Liver (tissue), 9 donors: ENCODE measurements around the gene MEP1B. TPM values are rescaled to one million over a fixed set of nuclear protein-coding genes. Genes with fewer than 3 reads are reported as not detected.

ENCODE experiments used
- DNase-seq: peaks from one replicate; pipeline ENCODE4 v3.0.0-alpha.2; 2017; ENCODE audit warnings: low spot score
- H3K27ac ChIP-seq, 2 donors: one replicate each; pipeline ENCODE4 v1.7.0; 2013; ENCODE audit warnings: inconsistent platforms in 2 of 2, low read length in 2 of 2, control low read depth in 1 of 2, low read depth in 1 of 2, mild to moderate bottlenecking in 1 of 2
- H3K27me3 ChIP-seq, 4 donors: one replicate each; pipeline versions ENCODE4 v1.6.1 to v1.7.0; 2013; ENCODE audit warnings: low read length in 3 of 4, inconsistent platforms in 1 of 4, mild to moderate bottlenecking in 1 of 4, moderate library complexity in 1 of 4; ENCODE audit not compliant: control insufficient read depth in 4 of 4, insufficient read depth in 4 of 4
- H3K36me3 ChIP-seq, 4 donors: one replicate each; pipeline versions ENCODE4 v1.6.1 to v1.7.0; 2013; ENCODE audit warnings: low read length in 3 of 4, mild to moderate bottlenecking in 3 of 4, low read depth in 1 of 4, moderate library complexity in 1 of 4; ENCODE audit not compliant: control insufficient read depth in 4 of 4, insufficient read depth in 3 of 4
- H3K4me1 ChIP-seq, 4 donors: one replicate each; pipeline versions ENCODE4 v1.6.1 to v1.7.0; 2013; ENCODE audit warnings: low read length in 3 of 4, mild to moderate bottlenecking in 3 of 4, moderate library complexity in 1 of 4; ENCODE audit not compliant: control insufficient read depth in 4 of 4, insufficient read depth in 4 of 4
- H3K4me3 ChIP-seq, 3 donors: one replicate each; pipeline versions ENCODE4 v1.6.1 to v1.7.0; 2013; ENCODE audit warnings: low read length in 3 of 3, control low read depth in 1 of 3, low read depth in 1 of 3, mild to moderate bottlenecking in 1 of 3
- H3K9ac ChIP-seq, 2 donors: one replicate each; pipeline ENCODE4 v1.7.0; 2013; ENCODE audit warnings: low read length in 2 of 2, mild to moderate bottlenecking in 2 of 2, moderate library complexity in 2 of 2, control low read depth in 1 of 2, low read depth in 1 of 2
- H3K9me3 ChIP-seq, 4 donors: one replicate each; pipeline versions ENCODE4 v1.6.1 to v1.7.0; 2013; ENCODE audit warnings: low read length in 3 of 4; ENCODE audit not compliant: control insufficient read depth in 4 of 4
- ATF3 ChIP-seq: IDR thresholded peaks from 2 replicates; pipeline ENCODE4 v1.6.1; 2016; ENCODE audit warnings: antibody characterized with exemption
- CTCF ChIP-seq: fragments of 150-350 bp; IDR thresholded peaks from 2 replicates; pipeline ENCODE4 v1.5.1; 2017; ENCODE audit warnings: improper control_type of control experiment, low read depth, low read length; ENCODE audit not compliant: missing input control
- FOXA1 ChIP-seq: IDR thresholded peaks from 2 replicates; pipeline ENCODE4 v1.6.1; 2016; ENCODE audit warnings: antibody characterized with exemption
- HNF4A ChIP-seq, 2 donors: conservative IDR thresholded peaks; 2 replicates each; pipeline ENCODE4 v1.6.1; 2016; ENCODE audit warnings: antibody characterized with exemption in 2 of 2, mild to moderate bottlenecking in 2 of 2
- HNF4G ChIP-seq: IDR thresholded peaks from 2 replicates; pipeline ENCODE4 v1.6.1; 2016; ENCODE audit warnings: antibody characterized with exemption
- MAX ChIP-seq: IDR thresholded peaks from 2 replicates; pipeline ENCODE4 v1.6.1; 2016; ENCODE audit warnings: antibody characterized with exemption
- NR2F2 ChIP-seq: IDR thresholded peaks from 2 replicates; pipeline ENCODE4 v1.6.1; 2016; ENCODE audit warnings: antibody characterized with exemption
- RAD21 ChIP-seq, 2 donors: IDR thresholded peaks; 2 replicates each; pipeline ENCODE4 v1.6.1; 2016; ENCODE audit warnings: antibody characterized with exemption in 2 of 2, mild to moderate bottlenecking in 2 of 2
- REST ChIP-seq: IDR thresholded peaks from 2 replicates; pipeline ENCODE4 v1.6.1; 2016; ENCODE audit warnings: antibody characterized with exemption, mild to moderate bottlenecking
- SP1 ChIP-seq: IDR thresholded peaks from 2 replicates; pipeline ENCODE4 v1.6.1; 2018; ENCODE audit warnings: antibody characterized with exemption, mild to moderate bottlenecking
- TAF1 ChIP-seq: conservative IDR thresholded peaks from 2 replicates; pipeline ENCODE4 v1.6.1; 2016; ENCODE audit warnings: antibody characterized with exemption, mild to moderate bottlenecking
- YY1 ChIP-seq: IDR thresholded peaks from 2 replicates; pipeline ENCODE4 v1.6.1; 2016; ENCODE audit warnings: antibody characterized with exemption, mild to moderate bottlenecking
- ZBTB33 ChIP-seq: IDR thresholded peaks from 2 replicates; pipeline ENCODE4 v1.6.1; 2016; ENCODE audit warnings: antibody characterized with exemption
- WGBS: extraction: QIAGEN DNeasy Blood & Tissue Kit; methylation state at CpG from one replicate; pipeline ENCODE4 v1.1.7; 2013; 5-methylcytosine and 5-hydroxymethylcytosine counted together
- polyA plus RNA-seq, 2 donors: library from polyadenylated mRNA; stranded (reverse) in 1 of 2; unstranded in 1 of 2; fragments of 200-250 nt in 1 of 2; fragments of >200 nt in 1 of 2; fragmentation: Nextera tagmentation in 1 of 2; extraction: Ambion mirVana in 1 of 2; gene quantifications; one replicate each; pipeline versions ENCODE4 v1.2.1 to v1.2.3, GENCODE V29; 2013 to 2015
- total RNA-seq, 2 donors: library from RNA; depleted of rRNA; stranded (reverse); fragments of >200 nt; gene quantifications; one replicate each; pipeline ENCODE4 v1.2.3, GENCODE V29; 2014
- donor health status: healthy.
- donor health status: healthy.
- donor health status: healthy.
- donor health status: healthy.
- donor health status: healthy.

Gene MEP1B
- total and polyA plus RNA-seq, 4 donors: 0.08 to 0.11 (median 0.09) TPM; not detected in 1

- H3K27ac ChIP-seq: no peak overlapping the region
These were observed 370 bp downstream of the MEP1B start for GRCh38 chr18:32190209-32190608.

GRCh38 chr18:32195881-32196815, 6.3 kb downstream of the MEP1B start:
- no peak for DNase-seq
- Histone ChIP-seq H3K9ac (no peak overlapping the region), H3K36me3 (peaks cover 0 to 2% (median 0%) of the 10 kb centered on the region in 4 donors), H3K27ac (no peak overlapping the region), H3K4me3 (no peak overlapping the region), H3K9me3 (no peaks in the 10 kb centered on the region), H3K4me1 (no peaks in the 10 kb centered on the region), H3K27me3 (no peaks in the 10 kb centered on the region)
- 96% methylated on average over 32 of the region's 32 CpGs for WGBS
- no peak for TF ChIP-seq FOXA1
- TF ChIP-seq MAX: no peak
- TF ChIP-seq RAD21 (IDR thresholded peaks at IDR 0.05): no peak
- TF ChIP-seq REST: no peak
- TF ChIP-seq HNF4A (conservative IDR thresholded peaks at IDR 0.05): no peak
- no peak for TF ChIP-seq ZBTB33
- no peak for TF ChIP-seq NR2F2

More at GRCh38 chr18:32190209-32190608, 370 bp downstream of the MEP1B start:
- H3K27me3 ChIP-seq: no peaks in the 10 kb centered on the region
- H3K9ac ChIP-seq: no peak overlapping the region
- no peak overlapping the region for H3K4me3 ChIP-seq
- H3K4me1 ChIP-seq: peaks cover 0 to 3% (median 0%) of the 10 kb centered on the region in 4 donors
- TF ChIP-seq ZBTB33: no peak
- no peak for TF ChIP-seq ATF3
- no peak for TF ChIP-seq YY1
- TF ChIP-seq SP1: no peak
- no peak for TF ChIP-seq TAF1
- TF ChIP-seq HNF4G: no peak
- no peak for TF ChIP-seq HNF4A (conservative IDR thresholded peaks at IDR 0.05)
- no peak for TF ChIP-seq CTCF
- no peak for TF ChIP-seq NR2F2
- no peak for DNase-seq
- no peaks in the 10 kb centered on the region for H3K9me3 ChIP-seq
- 79% methylated on average over 2 of the region's 2 CpGs for WGBS
- peaks cover 0 to 2% (median 0%) of the 10 kb centered on the region in 4 donors for H3K36me3 ChIP-seq
